ENCODE results near the gene MVP. TPM values are rescaled to one million over a fixed set of nuclear protein-coding genes. Genes with fewer than 3 reads are reported as not detected.

MVP gene
- total and polyA plus RNA-seq, 7 donors, result 17.6 to 75.9 (median 34.3) TPM

DNA sequence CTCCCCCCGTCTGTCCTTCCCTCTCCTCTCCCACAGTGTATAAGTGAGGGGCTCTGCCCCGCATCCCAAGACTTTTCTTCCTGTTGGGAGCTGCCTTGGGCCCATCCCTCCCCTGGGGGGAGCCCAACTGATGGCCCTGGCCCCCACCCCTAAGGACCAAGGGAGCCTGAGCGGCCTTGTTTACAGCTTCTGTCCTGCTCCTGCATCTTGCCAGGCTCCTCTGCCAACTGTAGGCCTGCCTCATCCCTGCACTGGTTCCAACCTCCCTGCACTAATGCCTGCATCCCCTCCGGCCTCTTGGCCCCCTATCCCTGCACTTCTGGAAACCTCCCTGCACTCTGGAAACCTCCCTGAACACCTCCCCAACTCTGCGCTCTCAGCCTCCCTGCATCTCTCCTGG is 5.7 kb upstream of the MVP start:
- peaks cover 33% of the 10 kb centered on the region for H3K4me1 ChIP-seq
- intact Hi-C loops (cut with DNase I), result no loop called here
- WGBS, 3 donors, result 84 to 90% (median 89%) methylated on average over 5 of the region's 5 CpGs
- H3K9me3 ChIP-seq, result no peaks in the 10 kb centered on the region
- no peak for DNase-seq
- H3K27me3 ChIP-seq (ENCODE audit: insufficient read depth in 3 of 3, low read length in 2 of 3), result no peaks in the 10 kb centered on the region
- no peak for TF ChIP-seq CTCF (IDR thresholded peaks at IDR 0.05)
- peaks cover 0 to 28% of the 10 kb centered on the region in 2 donors for H3K36me3 ChIP-seq (ENCODE audit: insufficient read depth in 1 of 2, low read depth in 1 of 2)
- H3K27ac ChIP-seq, result no peak overlapping the region
- ATAC-seq, result no peak
- H3K4me3 ChIP-seq, result peak overlapping the region; percentile 90

DNA sequence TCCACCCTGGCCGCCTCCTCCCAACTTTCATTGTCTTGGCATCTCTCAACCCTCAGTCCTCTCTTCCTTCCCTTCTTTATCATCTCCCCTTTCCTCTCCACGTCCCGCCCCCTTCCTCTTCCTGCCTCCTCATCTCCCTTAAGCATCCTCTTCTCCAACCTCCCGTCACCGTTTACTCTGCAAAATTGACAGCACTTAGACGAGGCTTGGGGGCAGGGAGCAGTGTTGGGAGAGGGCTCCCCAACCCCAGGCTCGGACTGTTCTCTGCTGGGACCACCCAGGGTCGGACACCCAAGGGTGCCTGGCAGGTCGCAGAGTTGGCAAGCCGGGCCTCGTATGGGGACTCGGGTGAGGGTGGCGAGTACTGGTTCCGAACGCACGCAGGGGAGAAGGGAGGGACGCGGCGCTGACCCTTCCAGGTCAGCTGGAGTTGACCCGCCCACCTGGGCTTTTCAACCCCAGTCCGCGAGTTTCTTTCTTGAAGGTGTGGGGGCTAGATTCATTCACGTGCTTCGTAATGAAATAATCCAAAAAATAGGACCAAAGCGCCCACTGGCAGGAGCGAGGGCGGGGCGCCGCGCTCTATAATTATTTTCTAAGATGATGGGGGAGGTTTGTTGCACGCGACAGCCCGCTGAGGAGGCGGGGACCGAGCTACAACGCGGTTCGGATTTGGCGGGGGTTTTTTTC is 5.1 kb upstream of the MVP start:
- 8 to 12% (median 8%) methylated on average over 37 to 39 of the region's 39 CpGs for WGBS, 3 donors
- peak; percentile 41 to 72 for DNase-seq
- Histone ChIP-seq H3K4me3 (peak overlapping the region; percentile 90), H3K27ac (peak overlapping the region; percentile 97), H3K4me1 (peaks cover 32% of the 10 kb centered on the region), H3K36me3 (ENCODE audit: insufficient read depth in 1 of 2, low read depth in 1 of 2) (peaks cover 0 to 27% of the 10 kb centered on the region in 2 donors), H3K27me3 (ENCODE audit: insufficient read depth in 3 of 3, low read length in 2 of 3) (no peaks in the 10 kb centered on the region), H3K9me3 (no peaks in the 10 kb centered on the region)
- intact Hi-C loops (cut with DNase I), result loop anchor here in 1 of 2 donors (5.0 kb wide), 1 partner anchor 47 kb away; the partner anchor contains the start of gene CDIPT
- no peak for TF ChIP-seq CTCF (IDR thresholded peaks at IDR 0.05)
- ATAC-seq, result no peak

DNA sequence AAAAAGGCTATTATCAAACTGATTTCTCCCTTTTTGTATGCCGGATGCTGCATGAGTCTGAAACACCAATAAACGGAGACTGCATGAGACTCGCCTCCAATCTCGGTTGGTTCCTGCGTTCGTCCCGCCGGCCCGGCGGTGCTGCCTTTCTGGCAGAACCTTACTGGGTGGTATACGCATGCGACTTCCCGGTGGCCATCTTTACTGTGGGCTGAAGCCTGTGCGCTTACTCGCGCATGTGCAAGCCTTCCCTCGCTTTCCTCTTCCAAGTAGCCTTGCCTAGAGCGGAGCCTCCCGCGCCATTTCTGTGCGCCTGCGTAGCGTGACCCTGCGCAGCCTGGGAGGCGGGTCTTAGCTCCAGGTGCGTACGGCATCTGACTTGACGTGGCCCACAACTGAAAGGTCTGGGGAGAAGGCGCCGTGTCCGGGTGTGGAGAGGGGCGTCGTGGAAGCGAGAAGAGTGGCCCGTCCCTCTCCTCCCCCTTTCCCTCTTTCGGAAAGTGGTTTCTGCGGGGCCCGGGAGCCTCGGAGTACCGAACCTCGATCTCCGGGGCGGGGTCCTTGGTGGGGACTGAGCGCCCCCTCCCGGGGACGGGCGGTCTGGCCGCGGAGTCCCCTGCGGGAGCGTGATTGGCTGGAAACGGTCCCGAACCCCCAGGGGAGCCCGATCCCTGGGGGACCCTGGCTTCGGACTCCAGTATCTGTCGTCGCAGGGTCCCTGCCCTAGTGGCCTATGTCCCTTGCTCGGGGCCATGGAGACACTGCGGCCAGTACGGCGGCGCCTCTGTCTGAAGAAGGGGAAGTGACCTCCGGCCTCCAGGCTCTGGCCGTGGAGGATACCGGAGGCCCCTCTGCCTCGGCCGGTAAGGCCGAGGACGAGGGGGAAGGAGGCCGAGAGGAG is 4.2 kb upstream of the MVP start, which contains the start of gene PAGR1:
Gene PAGR1, plus strand, starts transcription at position 360 of the 901 bp plus-strand sequence. Its CDS starts 374 bp downstream, at position 734.
- H3K4me3 ChIP-seq, result peak within 1 kb of the TSS; percentile 90
- peak; percentile 84 to 87 (median 84) for ATAC-seq
- DNase-seq, result peak; percentile 97 to 99
- intact Hi-C loops (cut with DNase I), result loop anchor here (2.0 to 5.0 kb wide), 2 partner anchors 31 to 46 kb away; partner anchors contain the start of gene CDIPT (in 1 of the 2)
- peak; percentile 91 for TF ChIP-seq CTCF (IDR thresholded peaks at IDR 0.05)
- WGBS, 3 donors, result 0 to 1% (median 0%) methylated on average over 70 of the region's 70 CpGs
- H3K36me3 ChIP-seq (ENCODE audit: insufficient read depth in 1 of 2, low read depth in 1 of 2), result peaks cover 0 to 26% of the 10 kb centered on the region in 2 donors
- H3K4me1 ChIP-seq, result peaks cover 26% of the 10 kb centered on the region
- no peaks in the 10 kb centered on the region for H3K27me3 ChIP-seq (ENCODE audit: insufficient read depth in 3 of 3, low read length in 2 of 3)
- peak within 1 kb of the TSS; percentile 97 for H3K27ac ChIP-seq
- H3K9me3 ChIP-seq, result no peaks in the 10 kb centered on the region

DNA sequence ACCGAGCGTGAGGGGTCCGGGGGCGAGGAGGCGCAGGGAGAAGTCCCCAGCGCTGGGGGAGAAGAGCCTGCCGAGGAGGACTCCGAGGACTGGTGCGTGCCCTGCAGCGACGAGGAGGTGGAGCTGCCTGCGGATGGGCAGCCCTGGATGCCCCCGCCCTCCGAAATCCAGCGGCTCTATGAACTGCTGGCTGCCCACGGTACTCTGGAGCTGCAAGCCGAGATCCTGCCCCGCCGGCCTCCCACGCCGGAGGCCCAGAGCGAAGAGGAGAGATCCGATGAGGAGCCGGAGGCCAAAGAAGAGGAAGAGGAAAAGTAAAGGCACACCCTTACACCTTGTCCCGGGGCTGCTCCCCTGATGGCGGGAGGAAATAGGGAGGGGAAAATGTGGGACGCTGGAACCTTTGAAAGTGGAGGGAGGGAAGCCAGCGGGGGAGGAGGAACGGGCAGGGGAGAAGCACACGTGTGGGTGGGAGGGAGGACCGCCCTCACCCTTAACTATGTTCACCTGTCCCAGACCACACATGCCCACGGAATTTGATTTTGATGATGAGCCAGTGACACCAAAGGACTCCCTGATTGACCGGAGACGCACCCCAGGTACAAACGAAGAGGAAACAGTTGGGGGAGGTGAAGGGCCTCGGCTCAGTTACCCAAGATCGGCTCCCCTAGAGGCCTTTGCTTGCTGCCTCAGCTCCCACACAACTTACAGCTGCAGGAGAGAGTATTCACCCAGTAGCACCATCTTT is 3.4 kb upstream of the MVP start:
- intact Hi-C loops (cut with DNase I), result loop anchor here (2.0 to 5.0 kb wide), 2 partner anchors 32 to 45 kb away; partner anchors contain the start of gene CDIPT (in 1 of the 2)
- peak overlapping the region; percentile 90 for H3K4me3 ChIP-seq
- peaks cover 34% of the 10 kb centered on the region for H3K4me1 ChIP-seq
- H3K27me3 ChIP-seq (ENCODE audit: insufficient read depth in 3 of 3, low read length in 2 of 3), result no peaks in the 10 kb centered on the region
- DNase-seq (peak; percentile 61 to 77), ATAC-seq (peak; percentile 10 to 39 (median 28))
- H3K36me3 ChIP-seq (ENCODE audit: insufficient read depth in 1 of 2, low read depth in 1 of 2), result peaks cover 0 to 26% of the 10 kb centered on the region in 2 donors
- 3 to 6% (median 3%) methylated on average over 33 to 37 of the region's 37 CpGs for WGBS, 3 donors
- TF ChIP-seq CTCF (IDR thresholded peaks at IDR 0.05), result no peak
- no peaks in the 10 kb centered on the region for H3K9me3 ChIP-seq
- peak overlapping the region; percentile 97 for H3K27ac ChIP-seq
